ENCODE results near the gene CBLIF. TPM values are rescaled to one million over a fixed set of nuclear protein-coding genes. Genes with fewer than 3 reads are reported as not detected.
A peak's percentile ranks its signal among the peaks of the same experiment; 100 is the strongest.

The CBLIF gene
- total RNA-seq, 1 experiment from 2014 or later, result not detected

DNA sequence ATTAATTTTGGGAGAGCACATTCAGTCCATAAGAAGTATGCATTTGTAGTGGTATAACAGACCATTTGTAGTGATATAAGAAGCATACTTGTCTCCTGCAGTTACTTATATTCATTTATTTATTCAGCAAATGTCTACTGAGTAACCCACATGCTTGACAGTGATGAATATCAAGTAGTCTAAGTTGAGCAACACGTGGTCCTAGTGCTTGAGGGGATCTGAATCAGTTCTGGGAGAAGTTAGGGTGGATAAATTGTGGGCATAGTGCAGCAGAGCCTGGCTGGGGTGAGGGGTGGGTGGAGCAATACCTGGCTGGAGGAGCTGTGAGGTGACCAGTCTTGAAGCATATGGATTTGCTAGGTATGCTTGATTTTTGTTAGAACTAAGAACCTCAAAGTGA is 65.8 kb downstream of the CBLIF start:
- BruUV-seq (replicated peaks), result no TSS peak

More for the DNA sequence above, 65.8 kb downstream of the CBLIF start:
- intact Hi-C loops (cut with micrococcal nuclease; ENCODE audit: unreplicated experiment), result no loop called here
- peaks cover 92% of the 10 kb centered on the region for H3K36me3 Mint-ChIP-seq (ENCODE audit: insufficient read depth, unreplicated experiment)
- Histone ChIP-seq H3K9me3 (no peaks in the 10 kb centered on the region), H3K4me1 (peaks cover 55% of the 10 kb centered on the region), H3K36me3 (ENCODE audit: control insufficient read depth, insufficient read depth, low read length) (peaks cover 8% of the 10 kb centered on the region), H3K4me3 (ENCODE audit: low read depth, low read length) (no peak overlapping the region), H3K27me3 (replicated peaks; ENCODE audit: control insufficient read depth, insufficient read depth, low read length) (no peaks in the 10 kb centered on the region)
- H3K9me3 Mint-ChIP-seq (ENCODE audit: unreplicated experiment), result no peaks in the 10 kb centered on the region
- H3K27ac Mint-ChIP-seq (ENCODE audit: unreplicated experiment), result peak overlapping the region; percentile 75
- POLR2A ChIA-PET, result no interaction called here
- CTCF ChIA-PET, result no interaction called here
- peaks cover 57% of the 10 kb centered on the region for H3K4me1 Mint-ChIP-seq (ENCODE audit: low read depth, unreplicated experiment)
- TF ChIP-seq, protein P1, sequence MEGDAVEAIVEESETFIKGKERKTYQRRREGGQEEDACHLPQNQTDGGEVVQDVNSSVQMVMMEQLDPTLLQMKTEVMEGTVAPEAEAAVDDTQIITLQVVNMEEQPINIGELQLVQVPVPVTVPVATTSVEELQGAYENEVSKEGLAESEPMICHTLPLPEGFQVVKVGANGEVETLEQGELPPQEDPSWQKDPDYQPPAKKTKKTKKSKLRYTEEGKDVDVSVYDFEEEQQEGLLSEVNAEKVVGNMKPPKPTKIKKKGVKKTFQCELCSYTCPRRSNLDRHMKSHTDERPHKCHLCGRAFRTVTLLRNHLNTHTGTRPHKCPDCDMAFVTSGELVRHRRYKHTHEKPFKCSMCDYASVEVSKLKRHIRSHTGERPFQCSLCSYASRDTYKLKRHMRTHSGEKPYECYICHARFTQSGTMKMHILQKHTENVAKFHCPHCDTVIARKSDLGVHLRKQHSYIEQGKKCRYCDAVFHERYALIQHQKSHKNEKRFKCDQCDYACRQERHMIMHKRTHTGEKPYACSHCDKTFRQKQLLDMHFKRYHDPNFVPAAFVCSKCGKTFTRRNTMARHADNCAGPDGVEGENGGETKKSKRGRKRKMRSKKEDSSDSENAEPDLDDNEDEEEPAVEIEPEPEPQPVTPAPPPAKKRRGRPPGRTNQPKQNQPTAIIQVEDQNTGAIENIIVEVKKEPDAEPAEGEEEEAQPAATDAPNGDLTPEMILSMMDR (IDR thresholded peaks at IDR 0.05; ENCODE audit: insufficient read depth in 1 of 2, low read depth in 1 of 2, low read length in 1 of 2, severe bottlenecking in 1 of 2, unreplicated experiment in 1 of 2), result no peak
- no peak for DNase-seq
- H3K27me3 Mint-ChIP-seq (ENCODE audit: insufficient read depth, unreplicated experiment), result no peaks in the 10 kb centered on the region
- H3K4me3 Mint-ChIP-seq (ENCODE audit: unreplicated experiment), result peak overlapping the region; percentile 20

Other genes with a start within 250 kb of the CBLIF start
- 64.5 and 67.5 TPM in 2 replicates for gene OSBP, start 229.7 kb downstream of the CBLIF start, total RNA-seq (2022)
- 57.8 and 61.4 TPM in 2 replicates for gene PATL1, start 176.5 kb downstream of the CBLIF start, total RNA-seq (2022)
- gene OR10V1, start 131.7 kb downstream of the CBLIF start, total RNA-seq (2022), result not detected in 2 replicates
- gene STX3, start 90.1 kb downstream of the CBLIF start, total RNA-seq (2022), result 178 and 181 TPM in 2 replicates
- gene MRPL16, start 34.7 kb downstream of the CBLIF start, total RNA-seq (2022), result 61.6 and 66.0 TPM in 2 replicates
- not detected in 2 replicates for gene TCN1, start 21.0 kb upstream of the CBLIF start, total RNA-seq (2022)
- 0.39 TPM in 1 of 2 replicates, not detected in the other for gene OOSP3, start 33.3 kb upstream of the CBLIF start, total RNA-seq (2022)
- gene OOSP1, start 92.9 kb upstream of the CBLIF start, total RNA-seq (2022), result not detected in 2 replicates
- not detected in 2 replicates for gene OOSP4A, start 118.5 kb upstream of the CBLIF start, total RNA-seq (2022)
- not detected in 2 replicates for gene OOSP4B, start 171.7 kb upstream of the CBLIF start, total RNA-seq (2022)
- gene OOSP2, start 194.9 kb upstream of the CBLIF start, total RNA-seq (2022), result not detected in 2 replicates
- gene MS4A3, start 211.2 kb upstream of the CBLIF start, total RNA-seq (2022), result not detected in 2 replicates
- gene MS4A2, start 243.2 kb upstream of the CBLIF start, total RNA-seq (2022), result not detected in 2 replicates

Measured in Caco-2 (cell line).